Activated CD4-positive, CD25-positive, alpha-beta regulatory T cell treated with anti-CD3 and anti-CD28 coated beads, Interleukin-2, amount 50 U/mL, for 16 hours (primary cell): ENCODE measurements around the gene ZNF75A.

Experiments used
- DNase-seq: peaks from one replicate; pipeline ENCODE4 v3.0.0-alpha.2; 2020; ENCODE audit warnings: low read depth, low spot score

Gene ZNF75A

GRCh38 chr16:3285131-3285530, 20.2 kb upstream of the ZNF75A start:
- no peak for DNase-seq

- no peak for DNase-seq
Observed at GRCh38 chr16:3289998-3290673, 15.2 kb upstream of the ZNF75A start.

- DNase-seq, result no peak
Observed at GRCh38 chr16:3292604-3293003, 12.7 kb upstream of the ZNF75A start.

- no peak for DNase-seq
Observed at GRCh38 chr16:3295209-3295608, 10.1 kb upstream of the ZNF75A start.

GRCh38 chr16:3295783-3296182, 9.5 kb upstream of the ZNF75A start:
- DNase-seq, result no peak

GRCh38 chr16:3304370-3304769, 927 bp upstream of the ZNF75A start:
- no peak for DNase-seq

GRCh38 chr16:3306078-3306477, 781 bp downstream of the ZNF75A start:
- DNase-seq, result no peak

- no peak for DNase-seq
Observed at GRCh38 chr16:3311496-3311895, 6.2 kb downstream of the ZNF75A start.

- no peak for DNase-seq
Observed at GRCh38 chr16:3317315-3317999, 12.2 kb downstream of the ZNF75A start.

GRCh38 chr16:3321816-3322215, 16.5 kb downstream of the ZNF75A start:
- DNase-seq, result no peak

GRCh38 chr16:3327514-3327913, 22.2 kb downstream of the ZNF75A start:
- DNase-seq, result no peak

GRCh38 chr16:3328104-3328503, 22.8 kb downstream of the ZNF75A start:
- DNase-seq, result no peak

- no peak for DNase-seq
Observed at GRCh38 chr16:3328643-3329042, 23.3 kb downstream of the ZNF75A start.

- DNase-seq, result no peak
Observed at GRCh38 chr16:3346041-3346440, 40.7 kb downstream of the ZNF75A start.

GRCh38 chr16:3347586-3347985, 42.3 kb downstream of the ZNF75A start:
- no peak for DNase-seq

GRCh38 chr16:3348547-3349167, 43.4 kb downstream of the ZNF75A start:
- no peak for DNase-seq

- no peak for DNase-seq
Observed at GRCh38 chr16:3349175-3349574, 43.9 kb downstream of the ZNF75A start.

- no peak for DNase-seq
Observed at GRCh38 chr16:3355589-3355988, 50.3 kb downstream of the ZNF75A start, which contains the start of gene OR2C1. Gene OR2C1 (plus strand): TSS chr16:3355889. CDS start chr16:3355941, 52 bp downstream.

- no peak for DNase-seq
Observed at GRCh38 chr16:3356118-3356517, 50.8 kb downstream of the ZNF75A start.

GRCh38 chr16:3358871-3359270, 53.6 kb downstream of the ZNF75A start:
- no peak for DNase-seq

- no peak for DNase-seq
Observed at GRCh38 chr16:3362931-3363330, 57.6 kb downstream of the ZNF75A start.

- DNase-seq, result no peak
Observed at GRCh38 chr16:3363793-3364192, 58.5 kb downstream of the ZNF75A start.
